ENCODE results near the gene SLC25A1. TPM values are rescaled to one million over a fixed set of nuclear protein-coding genes. Genes with fewer than 3 reads are reported as not detected.

SLC25A1 gene
- total RNA-seq = 10 to 100 TPM; 47.9 to 53.8 TPM

GRCh38 chr22:19178657-19179496 lies at the start of gene SLC25A1:
Gene SLC25A1, minus strand, starts transcription at chr22:19178736. Its CDS starts 63 bp downstream, at chr22:19178673.
- peak within 1 kb of the TSS; percentile 73 for H3K4me3 Mint-ChIP-seq
- peak; percentile 91 for DNase-seq
- peaks cover 21% of the 10 kb centered on the region for H3K4me1 Mint-ChIP-seq
- H3K9me3 Mint-ChIP-seq = no peaks in the 10 kb centered on the region
- peaks cover 1% of the 10 kb centered on the region for H3K36me3 Mint-ChIP-seq
- H3K27ac Mint-ChIP-seq = peak within 1 kb of the TSS; percentile 43
- H3K27me3 Mint-ChIP-seq = no peaks in the 10 kb centered on the region

GRCh38 chr22:19228179-19228578 lies 49.6 kb upstream of the SLC25A1 start:
- H3K36me3 Mint-ChIP-seq = no peaks in the 10 kb centered on the region
- H3K27ac Mint-ChIP-seq = peak overlapping the region; percentile 48
- no peaks in the 10 kb centered on the region for H3K4me1 Mint-ChIP-seq
- no peak for DNase-seq
- no peak overlapping the region for H3K4me3 Mint-ChIP-seq
- no peaks in the 10 kb centered on the region for H3K27me3 Mint-ChIP-seq
- H3K9me3 Mint-ChIP-seq = no peaks in the 10 kb centered on the region

- no peaks in the 10 kb centered on the region for H3K4me1 Mint-ChIP-seq
- no peak overlapping the region for H3K4me3 Mint-ChIP-seq
- no peaks in the 10 kb centered on the region for H3K27me3 Mint-ChIP-seq
- no peaks in the 10 kb centered on the region for H3K9me3 Mint-ChIP-seq
- H3K27ac Mint-ChIP-seq = no peak overlapping the region
- H3K36me3 Mint-ChIP-seq = no peaks in the 10 kb centered on the region
- DNase-seq = no peak
Observed at GRCh38 chr22:19226428-19226827, 47.9 kb upstream of the SLC25A1 start.

DNA sequence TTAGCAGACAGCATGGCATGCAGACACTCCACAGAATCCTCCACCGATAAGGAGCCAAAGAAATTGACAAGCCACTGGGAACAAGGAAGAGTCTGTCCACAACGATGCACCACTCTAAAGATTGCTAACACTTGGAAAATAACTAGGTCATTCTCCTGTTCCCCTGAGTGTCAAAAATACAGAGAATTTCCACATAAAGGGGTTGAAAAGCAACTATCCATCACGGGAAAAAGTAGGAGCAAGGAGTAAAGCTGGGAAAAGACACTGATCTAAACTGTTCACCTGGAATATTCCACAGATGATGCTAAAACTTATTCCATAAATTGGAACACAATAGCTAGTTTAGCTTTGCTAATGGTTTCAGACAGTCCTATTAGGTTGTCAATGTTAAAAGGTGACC lies 47.0 kb upstream of the SLC25A1 start:
- Mint-ChIP-seq H3K27me3 (no peaks in the 10 kb centered on the region), H3K4me1 (no peaks in the 10 kb centered on the region), H3K36me3 (no peaks in the 10 kb centered on the region), H3K9me3 (no peaks in the 10 kb centered on the region), H3K4me3 (no peak overlapping the region), H3K27ac (no peak overlapping the region)
- no peak for DNase-seq

- DNase-seq = no peak
- H3K27ac Mint-ChIP-seq = no peak overlapping the region
- H3K36me3 Mint-ChIP-seq = no peaks in the 10 kb centered on the region
- no peaks in the 10 kb centered on the region for H3K4me1 Mint-ChIP-seq
- H3K9me3 Mint-ChIP-seq = no peaks in the 10 kb centered on the region
- H3K4me3 Mint-ChIP-seq = no peak overlapping the region
- H3K27me3 Mint-ChIP-seq = no peaks in the 10 kb centered on the region
Observed at GRCh38 chr22:19224985-19225384, 46.4 kb upstream of the SLC25A1 start.

GRCh38 chr22:19224557-19224956 lies 46.0 kb upstream of the SLC25A1 start:
- Mint-ChIP-seq H3K36me3 (no peaks in the 10 kb centered on the region), H3K27me3 (no peaks in the 10 kb centered on the region), H3K4me3 (no peak overlapping the region), H3K27ac (no peak overlapping the region), H3K4me1 (no peaks in the 10 kb centered on the region), H3K9me3 (no peaks in the 10 kb centered on the region)
- DNase-seq = no peak

DNA sequence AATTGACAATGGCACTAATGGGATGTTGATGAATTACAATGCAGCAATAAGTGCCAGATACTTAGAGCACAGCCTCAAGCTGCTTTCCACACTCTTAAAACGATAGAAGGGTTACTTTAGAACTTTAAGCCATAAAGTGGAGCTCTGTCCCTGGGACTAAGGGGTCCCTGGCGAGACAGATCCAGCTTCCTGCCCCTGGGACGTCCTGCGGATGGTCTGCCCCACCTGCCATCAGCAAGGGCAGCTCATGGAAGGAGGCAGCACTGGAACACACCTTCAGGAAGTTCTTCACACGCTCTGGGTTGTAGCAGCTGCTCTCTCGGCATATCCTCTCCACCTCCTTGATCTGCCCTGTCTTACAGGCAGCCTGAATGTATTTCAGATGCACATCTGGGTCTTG lies 45.1 kb upstream of the SLC25A1 start:
- H3K4me1 Mint-ChIP-seq = no peaks in the 10 kb centered on the region
- H3K27ac Mint-ChIP-seq = no peak overlapping the region
- no peaks in the 10 kb centered on the region for H3K9me3 Mint-ChIP-seq
- H3K4me3 Mint-ChIP-seq = no peak overlapping the region
- H3K27me3 Mint-ChIP-seq = no peaks in the 10 kb centered on the region
- no peak for DNase-seq
- no peaks in the 10 kb centered on the region for H3K36me3 Mint-ChIP-seq

GRCh38 chr22:19223110-19223509 lies 44.6 kb upstream of the SLC25A1 start:
- peaks cover under 1% of the 10 kb centered on the region for H3K4me1 Mint-ChIP-seq
- no peak for DNase-seq
- no peaks in the 10 kb centered on the region for H3K27me3 Mint-ChIP-seq

DNA sequence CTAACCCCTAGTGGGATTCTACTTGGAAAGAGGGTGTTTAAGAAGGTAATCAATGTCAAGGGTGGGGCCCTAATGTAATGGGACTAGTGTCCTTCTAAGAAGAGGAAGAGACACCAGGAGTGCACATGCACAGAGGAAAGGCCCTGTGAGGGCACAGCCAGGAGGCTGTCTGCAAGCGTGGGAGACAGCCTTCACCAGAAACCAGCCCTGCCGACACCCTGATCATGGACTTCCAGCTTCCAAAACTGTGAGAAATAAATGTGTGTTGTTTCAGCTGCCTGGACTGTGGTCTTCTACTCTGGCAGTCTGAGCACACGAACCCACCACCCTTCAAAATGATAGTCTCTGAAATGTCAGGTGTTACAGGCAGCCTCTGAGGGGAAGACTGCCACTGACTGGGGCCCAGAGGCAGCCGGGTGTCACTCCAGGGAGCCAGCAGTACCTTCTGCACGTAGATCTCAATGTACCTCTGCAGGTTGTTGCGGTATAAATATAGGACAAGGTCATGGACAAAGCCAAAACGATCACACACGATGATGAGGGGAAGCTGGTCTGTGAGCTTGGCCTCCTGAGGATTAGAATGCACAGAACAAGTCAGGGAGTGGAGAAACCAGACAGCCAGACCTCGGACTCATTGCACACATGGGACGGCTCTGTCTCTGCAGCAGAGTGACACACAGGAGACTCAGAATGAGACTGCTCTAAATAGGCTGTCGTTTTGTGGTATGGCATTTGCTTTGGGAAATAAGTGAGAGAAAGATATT lies 43.9 kb upstream of the SLC25A1 start:
- Mint-ChIP-seq H3K9me3 (no peaks in the 10 kb centered on the region), H3K4me3 (no peak overlapping the region), H3K27ac (no peak overlapping the region), H3K36me3 (no peaks in the 10 kb centered on the region), H3K4me1 (peaks cover 4% of the 10 kb centered on the region), H3K27me3 (no peaks in the 10 kb centered on the region)
- DNase-seq = no peak

More at GRCh38 chr22:19223110-19223509, 44.6 kb upstream of the SLC25A1 start:
- no peak overlapping the region for H3K27ac Mint-ChIP-seq
- no peaks in the 10 kb centered on the region for H3K9me3 Mint-ChIP-seq
- H3K4me3 Mint-ChIP-seq = no peak overlapping the region
- no peaks in the 10 kb centered on the region for H3K36me3 Mint-ChIP-seq

- Mint-ChIP-seq H3K9me3 (no peaks in the 10 kb centered on the region), H3K4me1 (peaks cover 4% of the 10 kb centered on the region), H3K27me3 (no peaks in the 10 kb centered on the region), H3K36me3 (no peaks in the 10 kb centered on the region), H3K27ac (no peak overlapping the region), H3K4me3 (no peak overlapping the region)
- DNase-seq = no peak
Observed at GRCh38 chr22:19220867-19221266, 42.3 kb upstream of the SLC25A1 start.

GRCh38 chr22:19218541-19219233 lies 40.2 kb upstream of the SLC25A1 start:
- Mint-ChIP-seq H3K4me1 (peaks cover 4% of the 10 kb centered on the region), H3K4me3 (no peak overlapping the region), H3K9me3 (no peaks in the 10 kb centered on the region), H3K27ac (no peak overlapping the region), H3K27me3 (no peaks in the 10 kb centered on the region), H3K36me3 (no peaks in the 10 kb centered on the region)
- no peak for DNase-seq

DNA sequence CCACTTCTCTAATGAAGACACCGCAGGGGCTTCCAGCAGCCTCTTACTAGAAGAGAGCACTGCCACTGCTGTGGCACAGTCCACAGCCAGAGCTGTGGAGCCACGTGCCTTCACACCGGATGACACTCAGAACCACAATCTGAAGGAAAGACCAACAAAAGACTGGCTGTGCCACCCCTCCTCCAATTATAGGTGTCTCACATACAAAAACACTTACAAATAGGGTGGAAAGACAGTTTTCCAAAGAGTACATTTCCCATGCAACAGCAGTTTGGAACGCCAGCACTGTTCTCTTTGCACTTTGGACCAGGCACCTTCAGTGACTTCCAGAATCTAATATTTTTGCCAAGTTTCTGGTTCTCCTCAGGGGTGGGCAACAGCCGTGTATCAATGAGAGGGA lies 38.0 kb upstream of the SLC25A1 start:
- Mint-ChIP-seq H3K27ac (no peak overlapping the region), H3K4me1 (peaks cover 4% of the 10 kb centered on the region), H3K27me3 (peaks cover 5% of the 10 kb centered on the region), H3K9me3 (no peaks in the 10 kb centered on the region), H3K4me3 (no peak overlapping the region), H3K36me3 (no peaks in the 10 kb centered on the region)
- no peak for DNase-seq

GRCh38 chr22:19215360-19215759 lies 36.8 kb upstream of the SLC25A1 start:
- Mint-ChIP-seq H3K27ac (no peak overlapping the region), H3K4me1 (peaks cover 4% of the 10 kb centered on the region), H3K9me3 (no peaks in the 10 kb centered on the region), H3K36me3 (no peaks in the 10 kb centered on the region), H3K4me3 (no peak overlapping the region), H3K27me3 (peaks cover 5% of the 10 kb centered on the region)
- no peak for DNase-seq

DNA sequence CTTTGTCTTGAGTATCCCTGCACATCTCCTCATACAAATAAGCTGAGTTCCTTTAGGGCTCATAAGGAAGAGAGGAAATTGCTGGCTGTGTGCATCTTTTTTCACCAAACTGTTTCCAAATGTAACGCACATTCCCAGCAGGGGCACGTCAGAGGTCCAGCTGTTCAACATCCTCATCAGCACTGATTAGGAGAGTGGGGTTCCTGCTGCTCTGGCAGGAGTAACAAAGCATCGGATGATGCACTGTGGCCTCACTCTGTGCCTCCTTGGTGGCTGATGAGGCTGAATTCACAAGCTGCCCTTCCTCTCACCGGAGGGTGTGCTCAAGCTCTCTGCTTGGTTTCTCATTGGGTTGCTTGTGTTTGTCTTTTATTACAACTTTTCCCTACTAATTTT lies 35.5 kb upstream of the SLC25A1 start:
- Mint-ChIP-seq H3K4me3 (no peak overlapping the region), H3K36me3 (no peaks in the 10 kb centered on the region), H3K4me1 (peaks cover 4% of the 10 kb centered on the region), H3K27me3 (peaks cover 10% of the 10 kb centered on the region), H3K27ac (no peak overlapping the region), H3K9me3 (no peaks in the 10 kb centered on the region)
- DNase-seq = no peak

DNA sequence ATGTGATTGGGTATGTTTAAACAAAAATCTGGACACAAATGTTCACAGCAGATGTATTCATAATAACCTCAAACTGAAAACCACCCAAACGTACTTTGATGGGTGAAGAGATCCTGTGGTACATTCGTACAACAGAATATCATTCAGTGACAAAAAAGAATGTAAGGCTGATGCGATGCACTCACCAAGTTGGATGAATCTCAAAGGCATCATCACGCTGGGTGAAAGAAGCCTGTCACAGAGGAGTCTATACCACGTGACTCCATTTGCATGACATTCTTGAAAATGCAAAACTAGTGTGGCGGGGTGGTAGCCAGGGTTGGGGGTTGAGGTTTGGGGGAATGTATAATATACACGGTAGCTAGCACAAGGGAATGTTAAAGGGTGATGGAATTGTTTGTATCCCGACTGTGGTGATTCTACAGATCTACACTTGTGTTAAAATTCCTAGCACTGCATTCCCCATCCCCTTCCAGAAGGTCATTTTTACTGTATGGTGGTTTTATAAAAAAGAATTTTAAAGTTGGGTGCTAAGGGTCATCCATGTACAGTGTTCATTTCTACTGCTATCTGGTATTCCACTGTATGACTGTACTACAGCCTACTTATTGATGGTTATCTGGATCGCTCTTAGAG lies 35.0 kb upstream of the SLC25A1 start:
- Mint-ChIP-seq H3K27me3 (peaks cover 13% of the 10 kb centered on the region), H3K4me3 (no peak overlapping the region), H3K4me1 (peaks cover 4% of the 10 kb centered on the region), H3K9me3 (no peaks in the 10 kb centered on the region), H3K36me3 (no peaks in the 10 kb centered on the region), H3K27ac (no peak overlapping the region)
- DNase-seq = no peak

Measured in activated naive CD8-positive, alpha-beta T cell treated with anti-CD3 and anti-CD28 coated beads for 36 hours (primary cell).